ENCODE measurements around the gene ATP10B.

GRCh38 chr5:160835376-160835775 is 16.6 kb downstream of the ATP10B start:
- TF ChIP-seq, protein P1, sequence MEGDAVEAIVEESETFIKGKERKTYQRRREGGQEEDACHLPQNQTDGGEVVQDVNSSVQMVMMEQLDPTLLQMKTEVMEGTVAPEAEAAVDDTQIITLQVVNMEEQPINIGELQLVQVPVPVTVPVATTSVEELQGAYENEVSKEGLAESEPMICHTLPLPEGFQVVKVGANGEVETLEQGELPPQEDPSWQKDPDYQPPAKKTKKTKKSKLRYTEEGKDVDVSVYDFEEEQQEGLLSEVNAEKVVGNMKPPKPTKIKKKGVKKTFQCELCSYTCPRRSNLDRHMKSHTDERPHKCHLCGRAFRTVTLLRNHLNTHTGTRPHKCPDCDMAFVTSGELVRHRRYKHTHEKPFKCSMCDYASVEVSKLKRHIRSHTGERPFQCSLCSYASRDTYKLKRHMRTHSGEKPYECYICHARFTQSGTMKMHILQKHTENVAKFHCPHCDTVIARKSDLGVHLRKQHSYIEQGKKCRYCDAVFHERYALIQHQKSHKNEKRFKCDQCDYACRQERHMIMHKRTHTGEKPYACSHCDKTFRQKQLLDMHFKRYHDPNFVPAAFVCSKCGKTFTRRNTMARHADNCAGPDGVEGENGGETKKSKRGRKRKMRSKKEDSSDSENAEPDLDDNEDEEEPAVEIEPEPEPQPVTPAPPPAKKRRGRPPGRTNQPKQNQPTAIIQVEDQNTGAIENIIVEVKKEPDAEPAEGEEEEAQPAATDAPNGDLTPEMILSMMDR (IDR thresholded peaks at IDR 0.05; ENCODE audit: low read length): no peak
- no peak for TF ChIP-seq EZH2 (IDR thresholded peaks at IDR 0.05; ENCODE audit: borderline replicate concordance, low read length)
